Gastrocnemius medialis (tissue), 4 donors: Measurements from ENCODE around the gene ANKRD63. TPM values are rescaled to one million over a fixed set of nuclear protein-coding genes. Genes with fewer than 3 reads are reported as not detected.
A peak's percentile ranks its signal among the peaks of the same experiment; 100 is the strongest.

ENCODE experiments used
- ATAC-seq, 2 donors: fragments of 150-250 bp; one replicate each; pipeline ENCODE4 v1.9.1; 2016
- DNase-seq, 2 donors: peaks; one replicate each; pipeline ENCODE4 v3.0.0-alpha.2; 2019
- H3K27ac ChIP-seq, 4 donors: fragments of 200-600 bp; sonication (generic); 1 replicate in 1 of 4; 2 replicates in 3 of 4; pipeline ENCODE4 v1.5.1; 2016 to 2018; ENCODE audit warnings: mild to moderate bottlenecking in 2 of 4, moderate library complexity in 1 of 4
- H3K27me3 ChIP-seq, 3 donors: fragments of 200-600 bp; sonication (generic) in 2 of 3; 1 replicate in 1 of 3; 2 replicates in 2 of 3; pipeline versions ENCODE4 v1.5.1 to v1.6.0; 2016 to 2019; ENCODE audit warnings: mild to moderate bottlenecking in 1 of 3, moderate library complexity in 1 of 3
- H3K36me3 ChIP-seq, 2 donors: fragments of 200-600 bp; sonication (generic) in 1 of 2; one replicate each; pipeline ENCODE4 v1.5.1; 2017 to 2018
- H3K4me1 ChIP-seq, 2 donors: fragments of 200-600 bp; sonication (generic) in 1 of 2; one replicate each; pipeline ENCODE4 v1.5.1; 2016 to 2017; ENCODE audit warnings: mild to moderate bottlenecking in 2 of 2
- H3K4me3 ChIP-seq, 4 donors: fragments of 200-600 bp; sonication (generic) in 3 of 4; 1 replicate in 1 of 4; 2 replicates in 3 of 4; pipeline ENCODE4 v1.5.1; 2016 to 2019; ENCODE audit warnings: mild to moderate bottlenecking in 2 of 4
- H3K9me3 ChIP-seq, 3 donors: fragments of 200-600 bp; sonication (generic) in 2 of 3; 1 replicate in 1 of 3; 2 replicates in 2 of 3; pipeline ENCODE4 v1.5.1; 2016 to 2019
- POLR2A ChIP-seq, 2 donors: fragments of 450-650 bp; IDR thresholded peaks; one replicate each; pipeline ENCODE4 v1.6.1; 2017; ENCODE audit warnings: antibody characterized with exemption in 2 of 2, mild to moderate bottlenecking in 2 of 2, moderate library complexity in 2 of 2
- in situ Hi-C, 4 donors: fragments of 200-750 bp; cut with MboI; loops; one replicate each; pipeline versions ENCODE4 v1.15.0 to v1.8.0; 2017; ENCODE audit warnings: low sequenced_read_pairs in 4 of 4
- intact Hi-C: fragments of 100-400 bp; cut with DNase I; formaldehyde crosslinking; loops from one replicate; pipeline ENCODE4 v1.15.1; 2023; ENCODE audit warnings: low total_unique reads
- total RNA-seq, 4 donors: library from RNA; depleted of rRNA; stranded (reverse); fragments of >200 nt; gene quantifications; one replicate each; pipeline versions ENCODE4 v1.1.0 to v1.2.3, GENCODE V29; 2016
- TF ChIP-seq, protein P1 (sequence below), 5 experiments: fragments of 450-650 bp in 3 of 5; fragments of 200-600 bp in 2 of 5; sonication (generic) in 2 of 5; IDR thresholded peaks in 4 of 5; conservative IDR thresholded peaks in 1 of 5; 1 replicate in 4 of 5; 2 replicates in 1 of 5; pipeline ENCODE4 v1.5.1; 2016 to 2019; ENCODE audit warnings: antibody characterized with exemption in 5 of 5, mild to moderate bottlenecking in 3 of 5, moderate library complexity in 3 of 5

ANKRD63 gene
- total RNA-seq, 4 donors from 2014 or later, result not detected

DNA sequence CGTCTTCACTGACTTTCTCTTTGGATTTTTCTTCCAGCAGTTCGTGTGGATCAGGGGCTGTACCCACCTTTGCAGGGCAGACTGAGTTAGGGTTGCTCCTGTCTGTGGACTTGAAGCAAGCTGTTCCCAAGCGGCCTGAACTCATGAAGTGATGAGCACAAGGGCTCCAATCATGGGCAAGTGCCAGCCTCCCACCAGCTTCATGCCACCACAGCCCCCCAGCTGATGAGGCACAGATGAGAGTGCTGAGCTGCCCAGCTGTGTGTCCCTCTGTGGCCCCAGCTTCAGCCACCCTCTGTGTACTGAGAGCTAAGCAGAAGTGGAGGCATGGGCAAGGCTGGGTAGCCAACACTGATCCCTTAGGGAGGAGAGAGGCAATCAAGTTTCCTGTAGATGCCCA is 28.1 kb upstream of the ANKRD63 start:
- Histone ChIP-seq H3K4me1 (peaks cover 0 to 8% of the 10 kb centered on the region in 2 donors), H3K4me3 (no peak overlapping the region), H3K36me3 (no peaks in the 10 kb centered on the region), H3K27me3 (no peaks in the 10 kb centered on the region), H3K9me3 (no peaks in the 10 kb centered on the region), H3K27ac (no peak overlapping the region)
- TF ChIP-seq, protein P1, sequence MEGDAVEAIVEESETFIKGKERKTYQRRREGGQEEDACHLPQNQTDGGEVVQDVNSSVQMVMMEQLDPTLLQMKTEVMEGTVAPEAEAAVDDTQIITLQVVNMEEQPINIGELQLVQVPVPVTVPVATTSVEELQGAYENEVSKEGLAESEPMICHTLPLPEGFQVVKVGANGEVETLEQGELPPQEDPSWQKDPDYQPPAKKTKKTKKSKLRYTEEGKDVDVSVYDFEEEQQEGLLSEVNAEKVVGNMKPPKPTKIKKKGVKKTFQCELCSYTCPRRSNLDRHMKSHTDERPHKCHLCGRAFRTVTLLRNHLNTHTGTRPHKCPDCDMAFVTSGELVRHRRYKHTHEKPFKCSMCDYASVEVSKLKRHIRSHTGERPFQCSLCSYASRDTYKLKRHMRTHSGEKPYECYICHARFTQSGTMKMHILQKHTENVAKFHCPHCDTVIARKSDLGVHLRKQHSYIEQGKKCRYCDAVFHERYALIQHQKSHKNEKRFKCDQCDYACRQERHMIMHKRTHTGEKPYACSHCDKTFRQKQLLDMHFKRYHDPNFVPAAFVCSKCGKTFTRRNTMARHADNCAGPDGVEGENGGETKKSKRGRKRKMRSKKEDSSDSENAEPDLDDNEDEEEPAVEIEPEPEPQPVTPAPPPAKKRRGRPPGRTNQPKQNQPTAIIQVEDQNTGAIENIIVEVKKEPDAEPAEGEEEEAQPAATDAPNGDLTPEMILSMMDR (IDR thresholded peaks at IDR 0.05 in 4 of 5, conservative IDR thresholded peaks at IDR 0.05 in 1 of 5), result no peak
- TF ChIP-seq POLR2A (IDR thresholded peaks at IDR 0.05), result no peak
- in situ Hi-C loops (loop anchor here in 2 of 4 donors (10.0 kb wide), 1 partner anchor 114 kb away; no protein-coding TSS in a partner anchor), intact Hi-C loops (loop anchor here (1.0 kb wide), 1 partner anchor 32 kb away; no protein-coding TSS in a partner anchor)
- ATAC-seq (no peak), DNase-seq (no peak)

DNA sequence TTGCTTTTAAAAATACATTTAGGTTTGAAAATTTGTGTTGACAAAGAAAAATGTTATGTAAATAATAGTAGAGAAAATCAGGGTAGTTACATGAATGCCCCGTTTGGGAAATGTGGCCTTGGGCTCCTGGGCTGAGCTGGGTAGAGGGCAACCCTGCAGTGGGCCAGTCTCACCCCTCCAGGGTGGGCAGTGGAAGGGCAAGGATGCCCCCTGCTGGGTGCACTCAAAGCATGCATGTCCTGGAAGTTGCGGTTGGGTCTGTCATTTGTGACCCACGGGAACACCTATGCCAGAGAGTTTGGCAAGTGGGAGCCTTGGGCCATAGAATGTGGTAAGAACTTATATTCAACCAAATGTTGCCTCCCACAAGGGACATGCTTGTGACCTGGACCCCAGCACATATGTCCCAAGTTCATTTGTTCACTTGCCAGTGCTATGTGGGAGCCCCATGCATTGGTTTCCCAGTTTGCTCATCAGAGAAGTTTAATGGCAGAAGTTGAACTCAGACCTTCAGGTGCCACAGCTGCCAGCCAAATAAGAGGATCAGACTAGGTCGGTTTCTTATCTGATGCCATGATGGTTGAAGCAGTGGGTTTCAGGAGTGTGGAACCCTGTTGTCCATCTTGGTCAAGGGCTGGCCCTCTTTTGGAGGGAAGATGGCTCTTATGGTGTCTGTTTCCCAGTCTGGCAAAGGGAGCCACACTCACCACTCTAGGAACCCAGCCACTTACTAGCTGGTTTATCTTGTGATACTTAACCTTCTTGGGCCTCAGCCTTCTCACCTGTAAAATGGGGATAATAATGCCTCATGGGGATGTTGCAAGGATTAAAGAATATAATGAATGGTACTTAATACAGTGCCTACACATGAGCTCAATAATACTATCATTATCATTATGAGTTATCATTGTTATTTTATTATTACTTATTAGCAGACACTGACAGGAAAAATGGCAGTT is 27.4 kb upstream of the ANKRD63 start:
- in situ Hi-C loops (loop anchor here in 2 of 4 donors (10.0 kb wide), 1 partner anchor 115 kb away; no protein-coding TSS in a partner anchor), intact Hi-C loops (loop anchor here (1.0 kb wide), 1 partner anchor 31 kb away; no protein-coding TSS in a partner anchor)
- no peaks in the 10 kb centered on the region for H3K27me3 ChIP-seq
- H3K4me3 ChIP-seq, result no peak overlapping the region
- peak in 1 of 2 donors; percentile 47 for ATAC-seq
- H3K36me3 ChIP-seq, result no peaks in the 10 kb centered on the region
- H3K4me1 ChIP-seq, result peaks cover 0 to 8% of the 10 kb centered on the region in 2 donors
- no peak for DNase-seq
- H3K27ac ChIP-seq, result no peak overlapping the region
- H3K9me3 ChIP-seq, result no peaks in the 10 kb centered on the region
- no peak for TF ChIP-seq POLR2A (IDR thresholded peaks at IDR 0.05)
- TF ChIP-seq, protein P1 (IDR thresholded peaks at IDR 0.05 in 4 of 5, conservative IDR thresholded peaks at IDR 0.05 in 1 of 5), result peak; percentile 11 to 65 (median 57)

DNA sequence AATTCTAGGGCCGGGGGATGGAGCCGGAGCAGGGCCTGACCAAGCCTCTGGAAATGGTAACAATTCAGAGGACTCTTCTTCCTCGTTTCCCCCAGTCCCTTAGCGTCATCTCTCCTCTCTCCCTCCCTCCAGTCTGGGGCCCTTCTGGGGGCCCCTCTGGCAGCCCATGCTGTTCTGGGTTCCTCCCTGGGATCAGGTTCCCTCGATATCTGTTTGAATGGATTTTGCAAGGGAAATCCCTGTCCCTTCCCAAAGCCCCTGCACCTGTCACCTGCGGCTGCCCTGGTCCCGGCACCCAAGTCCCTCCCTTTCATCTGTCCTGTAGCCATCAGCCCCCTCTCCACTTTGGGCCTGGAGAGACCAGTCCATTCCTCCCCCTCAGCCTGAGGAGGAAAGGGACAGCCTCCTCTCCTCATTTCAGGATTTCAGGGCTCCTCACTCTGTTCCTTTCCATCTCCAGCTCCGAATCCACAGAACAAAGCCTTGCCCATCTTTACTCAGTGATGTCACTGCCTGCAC is 26.5 kb upstream of the ANKRD63 start:
- Histone ChIP-seq H3K9me3 (no peaks in the 10 kb centered on the region), H3K4me3 (no peak overlapping the region), H3K27me3 (no peaks in the 10 kb centered on the region), H3K36me3 (no peaks in the 10 kb centered on the region), H3K27ac (no peak overlapping the region), H3K4me1 (peaks cover 0 to 5% of the 10 kb centered on the region in 2 donors)
- DNase-seq (no peak), ATAC-seq (no peak)
- in situ Hi-C loops (no loop called here), intact Hi-C loops (no loop called here)
- no peak for TF ChIP-seq POLR2A (IDR thresholded peaks at IDR 0.05)
- TF ChIP-seq, protein P1 (IDR thresholded peaks at IDR 0.05 in 4 of 5, conservative IDR thresholded peaks at IDR 0.05 in 1 of 5), result no peak

DNA sequence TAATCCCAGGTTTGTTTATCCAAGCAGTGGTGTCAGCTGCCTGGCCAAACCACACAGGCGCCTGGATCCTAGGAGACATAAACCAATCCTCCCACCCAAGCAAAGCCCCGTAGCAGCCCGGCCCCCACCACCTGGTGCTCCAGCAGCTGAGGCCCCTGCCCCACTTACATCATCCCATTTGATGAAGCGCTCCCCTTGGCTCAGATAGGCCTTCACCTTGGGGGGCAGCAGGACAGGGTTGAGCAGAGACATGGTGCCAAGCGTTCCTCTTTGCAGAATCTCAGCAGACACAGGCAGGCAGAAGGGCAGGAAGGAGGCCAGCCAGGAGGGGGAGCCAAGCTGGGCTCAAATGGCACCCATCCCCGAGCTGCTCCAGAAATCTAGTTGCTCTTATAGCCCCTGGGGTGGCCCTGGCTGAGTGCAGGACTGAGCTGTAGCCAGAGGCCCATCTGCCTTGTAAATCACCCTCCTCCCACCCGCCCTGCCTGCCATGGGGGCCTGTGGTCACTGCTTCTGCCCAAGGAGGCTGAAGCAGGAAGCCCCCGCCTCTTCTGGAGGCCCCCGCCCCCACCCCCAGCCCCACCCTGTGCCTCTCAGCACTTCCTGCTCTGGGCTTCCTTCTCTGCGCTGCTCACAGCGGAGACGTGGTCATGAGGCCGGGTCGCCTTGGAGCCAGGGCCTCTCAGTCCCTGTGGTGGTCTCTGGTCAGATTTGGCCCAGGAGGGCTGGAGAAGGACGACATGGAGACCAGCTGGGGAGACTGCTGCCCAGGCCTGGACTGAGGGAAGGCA is 24.8 kb upstream of the ANKRD63 start, which contains the start of gene PLCB2:
PLCB2 (minus strand) TSS at position 515 of the 791 bp plus-strand sequence; CDS start at position 252, 263 bp downstream.
- Histone ChIP-seq H3K4me3 (peak within 1 kb of the TSS in 1 of 4 donors; percentile 27), H3K27ac (peak within 1 kb of the TSS in 1 of 4 donors; percentile 25), H3K27me3 (no peaks in the 10 kb centered on the region), H3K36me3 (no peaks in the 10 kb centered on the region), H3K4me1 (no peaks in the 10 kb centered on the region), H3K9me3 (no peaks in the 10 kb centered on the region)
- ATAC-seq (no peak), DNase-seq (peak in 1 of 2 donors; percentile 31)
- intact Hi-C loops (no loop called here), in situ Hi-C loops (no loop called here)
- TF ChIP-seq, protein P1 (IDR thresholded peaks at IDR 0.05 in 4 of 5, conservative IDR thresholded peaks at IDR 0.05 in 1 of 5), result no peak
- no peak for TF ChIP-seq POLR2A (IDR thresholded peaks at IDR 0.05)
